Stimulated activated naive CD8-positive, alpha-beta T cell treated with anti-CD3 and anti-CD28 coated beads, Interleukin-15, Interleukin-2, amounts not matched to agents 100 U/mL and 50 U/mL, for 24 hours (primary cell): ENCODE data around the gene ADAT3.
A peak's percentile ranks its signal among the peaks of the same experiment; 100 is the strongest.
"Not testable (repeated sequence)": the region's sequence is repeated elsewhere in the genome, so short reads cannot be mapped to it uniquely, and the experiment has no call there.

Experiments used
- ATAC-seq: fragments of 150-1000 bp; cut with Tn5 transposase; one replicate; pipeline ENCODE4 v1.10.0; 2021
- DNase-seq: peaks from one replicate; pipeline ENCODE4 v3.0.0; 2021

Gene ADAT3

GRCh38 chr19:1866693-1867348 is 38.4 kb upstream of the ADAT3 start:
- DNase-seq = no peak
- ATAC-seq = no peak

GRCh38 chr19:1867349-1867724 is 37.9 kb upstream of the ADAT3 start:
- ATAC-seq = no peak
- DNase-seq = no peak

DNA sequence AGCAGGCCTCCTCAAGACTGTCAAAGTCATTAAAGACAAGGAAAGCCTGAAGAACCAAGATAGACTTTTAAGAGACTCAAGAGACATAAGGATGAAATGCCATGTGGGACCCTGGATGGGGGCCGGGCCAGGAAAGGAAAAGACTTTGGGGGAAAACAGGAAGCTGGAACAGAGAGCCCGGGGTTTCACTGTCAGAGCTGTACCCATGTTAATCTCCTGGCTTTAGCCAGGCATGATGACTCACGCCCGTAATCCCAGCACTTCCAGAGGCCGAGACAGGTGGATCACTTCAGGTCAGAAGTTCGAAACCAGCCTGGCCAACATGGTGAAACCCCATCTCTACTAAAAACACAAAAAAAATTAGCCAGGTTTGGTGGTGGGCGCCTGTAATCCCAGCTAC is 36.2 kb upstream of the ADAT3 start:
- DNase-seq (no peak), ATAC-seq (no peak)

- DNase-seq = no peak
- ATAC-seq = no peak
Observed at GRCh38 chr19:1871140-1871597, 34.0 kb upstream of the ADAT3 start.

DNA sequence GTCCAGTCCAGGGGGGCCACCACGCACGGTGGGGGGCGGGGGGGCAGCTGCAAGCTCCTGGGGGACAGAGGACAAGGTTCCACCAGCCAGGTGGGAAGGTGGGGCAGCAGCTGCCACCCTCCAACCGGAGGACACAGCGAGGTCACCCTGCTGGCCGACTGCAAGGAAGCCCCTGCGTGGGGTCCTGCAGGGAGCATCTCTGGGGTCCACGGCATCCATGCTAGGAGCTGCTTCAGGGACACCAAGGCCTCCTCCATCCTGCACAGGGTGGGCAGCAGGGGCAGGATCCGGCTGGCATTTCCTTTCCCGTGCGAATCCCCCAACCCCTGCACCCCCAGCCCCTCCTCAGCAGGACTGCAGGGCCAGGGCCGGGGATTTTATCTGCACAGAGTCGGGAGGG is 33.6 kb upstream of the ADAT3 start:
- DNase-seq (no peak), ATAC-seq (no peak)

DNA sequence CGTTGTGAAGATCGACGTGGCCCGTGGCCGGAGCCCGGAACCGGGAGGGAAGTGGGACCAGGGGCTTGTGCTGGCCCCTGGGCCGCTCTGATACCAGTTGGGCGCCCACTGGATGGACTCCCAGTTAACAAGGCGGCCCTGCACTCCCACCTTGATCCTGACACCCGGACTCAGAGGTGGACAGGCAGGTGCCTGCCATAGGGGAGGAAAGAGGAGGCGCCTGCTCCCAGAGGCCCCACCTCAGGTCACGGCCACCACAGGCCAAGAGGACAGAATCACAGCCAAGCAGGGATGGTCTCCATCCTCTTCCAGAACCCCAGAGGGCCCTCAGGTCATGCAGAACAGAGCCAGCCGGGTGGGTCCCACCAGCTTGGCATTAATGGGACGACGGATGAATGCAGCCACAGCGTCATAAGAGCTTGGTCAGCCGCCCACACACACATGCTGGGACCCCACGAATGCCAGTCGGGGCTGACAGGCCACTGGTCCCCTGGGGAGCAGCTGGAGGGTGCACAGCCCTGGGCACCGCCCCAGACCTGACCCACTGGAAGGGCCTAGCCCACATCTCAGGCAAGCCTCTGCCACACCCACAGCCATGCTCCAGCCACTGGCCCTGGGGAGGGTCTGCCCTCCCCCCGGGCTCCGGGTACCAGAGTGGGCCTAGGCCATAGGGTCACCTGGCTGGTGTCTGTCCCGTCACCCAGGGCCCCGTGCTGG is 32.2 kb upstream of the ADAT3 start:
- no peak for DNase-seq
- ATAC-seq = no peak

GRCh38 chr19:1873524-1874473 is 31.4 kb upstream of the ADAT3 start:
- ATAC-seq (no peak), DNase-seq (no peak)

DNA sequence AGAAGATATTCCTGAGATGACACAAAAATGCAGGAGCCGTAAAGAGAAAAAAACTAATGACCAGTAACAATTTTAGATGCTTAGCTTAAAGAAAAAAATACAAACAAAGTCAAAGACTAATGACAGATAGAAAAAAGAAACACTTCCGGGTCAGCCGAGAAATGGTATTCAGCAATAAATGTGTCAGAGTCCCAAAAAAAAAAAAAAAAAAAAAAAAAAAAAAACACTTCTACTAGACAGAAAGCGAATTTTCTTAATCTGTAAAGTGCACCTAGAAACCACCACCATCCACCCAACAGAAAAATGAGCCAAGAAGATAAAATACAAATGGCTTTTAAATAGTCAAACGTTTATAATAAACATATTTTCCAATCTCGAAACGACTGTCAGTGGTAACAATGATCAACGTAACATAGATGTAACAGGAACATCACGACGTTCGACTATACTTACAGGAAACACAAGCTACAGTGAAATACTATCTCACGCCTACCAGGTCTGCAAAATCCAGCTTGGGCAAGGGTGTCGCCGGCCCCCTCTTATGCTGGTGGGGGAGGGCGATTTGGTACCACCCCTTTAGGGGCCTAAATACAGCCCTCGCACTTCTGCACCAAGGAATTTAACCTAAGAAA is 30.5 kb upstream of the ADAT3 start:
- DNase-seq = peak; percentile 25
- peak; percentile 17 for ATAC-seq

GRCh38 chr19:1875265-1875645 is 29.9 kb upstream of the ADAT3 start:
- not testable (repeated sequence) for ATAC-seq, DNase-seq

GRCh38 chr19:1875646-1876495 is 29.3 kb upstream of the ADAT3 start:
- DNase-seq = peak; percentile 93
- peak; percentile 93 for ATAC-seq

GRCh38 chr19:1876496-1877279 is 28.5 kb upstream of the ADAT3 start:
- peak; percentile 5 for ATAC-seq
- DNase-seq = not testable (repeated sequence)

- DNase-seq, ATAC-seq: not testable (repeated sequence)
Observed at GRCh38 chr19:1877280-1877660, 27.9 kb upstream of the ADAT3 start.

- DNase-seq, ATAC-seq: not testable (repeated sequence)
Observed at GRCh38 chr19:1878583-1878982, 26.6 kb upstream of the ADAT3 start.

DNA sequence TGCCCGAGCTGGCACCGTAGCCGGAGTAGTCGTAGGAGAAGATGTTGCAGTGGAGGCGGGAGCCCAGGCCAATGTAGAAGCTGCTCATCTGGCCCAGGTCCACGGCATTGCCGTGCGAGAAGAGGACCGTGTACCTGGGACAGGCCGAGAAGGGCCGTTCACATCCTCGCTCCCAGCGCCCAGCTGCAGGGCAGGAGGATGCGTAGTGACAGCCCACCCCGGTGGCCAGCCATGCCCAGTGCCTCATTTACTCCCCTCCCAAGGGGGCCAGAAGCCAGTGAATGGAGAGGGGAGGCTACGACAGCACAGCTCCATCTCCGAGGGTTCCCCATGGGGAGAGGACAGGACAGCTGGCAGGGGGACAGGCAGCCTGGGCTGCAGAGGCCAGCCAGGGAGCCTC is 25.2 kb upstream of the ADAT3 start:
- ATAC-seq, DNase-seq: not testable (repeated sequence)

- ATAC-seq = no peak
Observed at GRCh38 chr19:1880611-1881392, 24.4 kb upstream of the ADAT3 start.

DNA sequence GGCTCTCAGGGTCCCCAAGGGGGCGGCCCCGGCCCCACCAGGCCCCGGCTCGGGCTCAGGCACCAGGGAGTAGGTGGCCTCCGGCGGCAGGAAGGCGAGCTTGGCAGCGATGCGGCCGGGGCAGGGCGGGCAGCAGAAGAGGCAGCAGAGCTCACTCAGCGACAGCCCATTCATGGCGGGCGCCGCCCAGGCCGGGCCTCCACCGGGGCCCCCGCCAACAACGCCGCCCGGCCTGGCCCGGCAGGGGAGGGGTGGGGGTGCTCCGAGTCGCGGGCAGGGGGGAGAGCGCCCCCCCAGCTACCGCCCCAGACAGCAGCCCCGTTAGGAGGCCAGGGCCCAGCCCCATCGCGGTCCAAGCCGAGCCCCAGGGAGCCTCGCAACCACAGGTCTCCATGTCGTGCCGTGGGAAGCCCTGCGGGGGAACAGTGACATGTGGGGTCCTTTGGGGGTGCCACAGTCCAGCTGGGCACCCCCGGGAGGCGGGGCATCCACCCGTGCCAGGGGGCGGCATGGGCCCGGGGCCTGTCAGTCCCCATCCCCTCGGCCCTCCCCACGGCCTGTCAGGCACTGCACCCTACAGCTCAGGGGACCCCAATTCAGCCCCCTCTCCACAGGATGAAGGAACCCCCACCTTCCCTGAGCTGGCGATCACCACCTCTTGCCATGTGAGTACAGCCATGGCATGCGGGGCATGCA is 23.7 kb upstream of the ADAT3 start:
- not testable (repeated sequence) for DNase-seq, ATAC-seq

More at GRCh38 chr19:1880611-1881392, 24.4 kb upstream of the ADAT3 start:
- DNase-seq = no peak

DNA sequence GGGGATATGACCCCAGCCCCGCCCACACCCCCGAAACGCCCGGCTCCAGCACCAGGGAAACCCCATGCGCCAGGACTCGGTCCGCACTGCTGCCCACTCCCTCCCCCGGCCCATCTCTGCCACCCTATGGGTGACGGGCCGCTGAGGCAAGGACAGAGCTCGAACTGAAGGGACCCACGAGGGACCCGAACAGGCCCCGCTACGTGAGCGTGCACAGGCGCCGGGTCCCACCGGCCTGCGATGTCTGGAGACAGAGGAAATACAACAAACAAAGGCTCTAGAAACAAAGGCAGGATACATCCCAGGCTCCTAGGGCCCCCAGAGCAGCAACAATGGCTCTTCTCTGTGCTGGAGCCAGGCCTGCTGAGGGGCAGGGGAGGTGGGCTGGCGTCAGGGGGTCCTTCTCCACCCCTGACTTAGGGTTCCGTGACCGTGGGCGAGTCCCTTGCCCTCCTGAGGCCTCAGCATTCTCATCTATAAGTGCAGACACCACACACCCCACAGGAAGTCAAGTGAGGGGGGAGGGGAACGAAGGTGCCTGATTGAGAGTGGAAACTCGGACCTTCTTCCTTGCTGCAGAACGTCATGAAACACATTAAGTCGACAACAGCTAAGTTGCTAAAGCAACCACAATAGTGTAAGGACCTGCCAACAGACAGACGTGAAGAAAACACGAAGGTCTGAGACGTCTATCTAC is 23.0 kb upstream of the ADAT3 start:
- ATAC-seq (peak; percentile 47), DNase-seq (peak; percentile 76)
